GM19035 (cell line): ENCODE measurements around the gene SMPD3.
A peak's percentile ranks its signal among the peaks of the same experiment; 100 is the strongest.

Source experiments
- ATAC-seq: cut with Tn5 transposase; IDR thresholded peaks from one replicate; pipeline ENCODE4 v1.9.1; 2021; ENCODE audit not compliant: unreplicated experiment

The SMPD3 gene

DNA sequence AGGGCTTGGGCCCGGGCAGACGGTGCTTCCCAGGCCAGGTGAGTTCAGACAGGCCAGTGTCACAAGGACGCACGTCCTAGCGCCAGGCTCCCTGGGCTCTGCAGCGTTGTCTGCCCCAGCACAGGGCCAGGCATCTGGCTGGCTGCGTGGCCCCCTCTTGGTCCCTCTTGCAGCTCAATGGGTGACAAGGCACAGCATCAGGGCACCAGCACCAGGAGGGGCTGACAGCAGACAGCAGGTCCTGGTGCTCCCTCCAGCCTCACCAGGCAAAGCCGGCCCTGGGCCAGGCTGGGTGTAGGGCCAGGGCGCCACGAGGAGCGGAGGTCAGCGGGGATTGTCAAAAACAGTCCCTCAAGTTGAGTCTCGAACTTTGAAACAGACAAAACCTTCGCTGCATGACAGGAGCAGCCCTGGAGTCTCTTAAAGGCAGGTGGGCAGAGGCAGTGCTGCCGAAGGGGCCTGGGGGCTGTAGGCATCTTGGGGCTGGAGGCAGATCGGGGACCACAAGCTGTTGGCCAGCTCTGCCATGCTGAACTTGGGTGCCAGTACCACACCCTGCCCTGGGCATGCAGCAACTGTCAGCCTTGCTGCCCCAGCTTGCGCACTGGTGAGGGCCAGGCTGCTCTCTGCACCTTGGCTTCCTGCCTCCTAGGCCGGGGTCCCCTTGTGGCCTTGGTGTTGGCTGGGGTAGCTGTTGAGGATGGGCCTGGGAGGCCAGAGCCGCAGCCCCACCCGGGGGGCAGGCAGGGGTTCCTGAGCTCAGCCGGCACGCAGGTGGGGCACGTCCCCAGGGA lies 88.7 kb downstream of the SMPD3 start:
- no peak for ATAC-seq

GRCh38 chr16:68358951-68359350 lies 89.4 kb downstream of the SMPD3 start:
- no peak for ATAC-seq

DNA sequence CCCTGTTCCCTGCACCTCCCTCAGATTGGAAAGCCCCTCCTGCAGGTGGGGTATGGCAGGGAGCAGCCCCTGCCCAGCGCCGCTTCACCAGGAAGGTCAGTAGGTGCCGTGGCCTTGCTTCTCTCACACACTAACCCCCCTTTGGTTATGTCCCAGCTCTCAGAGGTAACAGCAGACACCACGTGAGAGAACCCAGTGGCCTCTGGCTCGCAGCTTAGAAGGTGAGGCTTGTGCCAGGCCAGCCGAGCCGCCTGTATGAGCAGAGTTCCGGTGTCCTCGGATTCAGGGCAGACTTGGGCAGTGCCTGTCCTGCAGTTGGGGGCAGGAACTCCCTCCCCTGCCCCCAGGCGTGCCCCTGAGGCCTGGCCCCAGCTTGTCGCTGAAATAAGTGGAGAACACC lies 90.4 kb downstream of the SMPD3 start:
- no peak for ATAC-seq

DNA sequence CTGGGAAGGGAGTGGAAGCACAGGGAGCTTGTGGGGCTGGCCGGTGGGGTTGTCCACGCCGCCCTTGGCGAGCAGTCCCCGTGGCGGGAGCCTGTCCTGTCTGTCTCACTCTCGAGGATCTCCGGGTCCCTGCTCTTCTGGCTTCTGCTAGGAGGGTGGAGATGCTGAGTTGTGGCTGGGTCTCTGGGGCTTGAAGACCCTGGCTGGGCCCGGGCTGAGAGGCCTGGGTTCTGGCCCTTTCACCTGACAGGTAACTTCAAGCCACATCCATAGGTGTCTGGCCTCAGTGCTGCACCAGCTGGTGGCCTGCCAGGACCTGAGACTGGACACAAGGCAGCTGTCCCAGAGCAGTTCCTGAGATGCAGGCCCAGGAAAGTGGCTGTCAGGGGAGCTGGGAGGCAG lies 90.8 kb downstream of the SMPD3 start:
- no peak for ATAC-seq

DNA sequence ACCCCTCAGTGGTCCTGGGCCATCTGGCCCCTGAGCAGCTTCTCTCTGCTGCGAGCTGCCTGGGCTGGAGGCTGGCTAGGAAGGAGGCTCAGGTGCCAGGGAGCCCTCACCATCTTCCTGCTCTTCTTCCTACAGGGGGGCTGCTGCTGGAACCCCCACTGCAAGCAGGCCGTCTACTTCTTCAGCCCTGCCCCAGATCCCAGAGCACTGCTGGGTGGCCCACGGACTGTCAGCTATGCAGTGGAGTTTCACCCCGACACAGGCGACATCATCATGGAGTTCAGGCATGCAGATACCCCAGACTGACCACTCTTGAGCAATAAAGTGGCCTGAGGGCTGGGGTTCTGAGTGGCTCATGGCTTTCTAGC lies 91.4 kb downstream of the SMPD3 start:
- ATAC-seq, result no peak

GRCh38 chr16:68356249-68356918 lies 91.9 kb downstream of the SMPD3 start:
- peak; percentile 77 for ATAC-seq

DNA sequence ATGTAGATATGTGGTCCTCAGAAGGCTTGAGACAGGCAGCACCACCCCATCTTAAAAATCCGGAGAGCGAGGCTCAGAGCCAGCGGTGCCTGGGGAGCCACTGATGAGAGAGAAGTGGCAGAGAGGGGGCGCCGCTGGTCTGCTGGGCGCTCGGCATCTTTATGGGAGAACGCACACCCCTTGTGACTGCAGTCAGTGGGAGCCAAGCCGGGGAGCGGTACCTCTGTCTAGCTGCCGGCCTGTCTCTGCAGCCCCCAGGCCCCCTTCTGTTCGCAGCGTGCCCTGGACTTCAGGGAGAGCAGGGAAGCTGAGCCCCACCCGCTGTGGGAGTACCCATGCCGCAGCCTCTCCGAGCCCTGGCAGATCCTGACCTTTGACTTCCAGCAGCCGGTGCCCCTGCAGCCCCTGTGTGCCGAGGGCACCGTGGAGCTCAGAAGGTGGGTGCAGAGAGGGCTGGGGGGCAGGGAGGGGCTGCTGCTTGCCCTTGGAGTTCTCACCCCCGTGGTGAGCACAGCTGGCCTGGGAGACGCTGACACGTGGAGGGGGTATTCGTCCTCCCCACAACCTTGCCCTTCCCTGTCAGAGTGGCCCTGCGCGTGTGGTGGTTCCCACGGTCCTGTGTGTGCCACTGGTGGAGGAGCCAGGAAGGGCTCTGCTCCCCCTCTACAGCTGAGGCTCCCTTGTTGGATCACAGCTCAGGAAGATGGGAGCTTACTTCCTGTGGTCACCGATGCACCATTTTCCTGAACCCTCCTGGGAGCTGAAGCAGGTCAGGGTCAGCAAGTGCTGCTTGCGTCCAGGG lies 92.7 kb downstream of the SMPD3 start:
- no peak for ATAC-seq

GRCh38 chr16:68354816-68355215 lies 93.5 kb downstream of the SMPD3 start:
- ATAC-seq, result no peak

DNA sequence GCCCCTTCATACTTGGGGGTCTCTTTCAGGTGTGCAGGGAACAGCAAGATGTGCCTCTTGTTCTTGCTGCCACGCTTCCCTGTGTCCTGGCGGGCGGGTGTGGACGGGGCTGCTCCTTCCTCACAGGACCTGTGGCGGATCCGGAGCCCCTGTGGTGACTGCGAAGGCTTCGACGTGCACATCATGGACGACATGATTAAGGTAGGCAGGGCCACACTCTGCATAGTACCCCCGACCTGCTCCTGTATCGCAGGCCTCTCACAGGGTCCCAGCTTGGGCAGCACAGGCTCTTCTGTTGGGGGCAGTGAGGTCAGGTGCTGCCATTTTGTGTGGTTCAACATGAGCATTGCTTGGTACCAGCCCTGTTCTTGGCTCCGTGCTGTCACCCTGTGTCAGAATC lies 94.9 kb downstream of the SMPD3 start:
- ATAC-seq, result no peak

- ATAC-seq, result no peak
Observed at GRCh38 chr16:68351991-68352431, 96.3 kb downstream of the SMPD3 start.

DNA sequence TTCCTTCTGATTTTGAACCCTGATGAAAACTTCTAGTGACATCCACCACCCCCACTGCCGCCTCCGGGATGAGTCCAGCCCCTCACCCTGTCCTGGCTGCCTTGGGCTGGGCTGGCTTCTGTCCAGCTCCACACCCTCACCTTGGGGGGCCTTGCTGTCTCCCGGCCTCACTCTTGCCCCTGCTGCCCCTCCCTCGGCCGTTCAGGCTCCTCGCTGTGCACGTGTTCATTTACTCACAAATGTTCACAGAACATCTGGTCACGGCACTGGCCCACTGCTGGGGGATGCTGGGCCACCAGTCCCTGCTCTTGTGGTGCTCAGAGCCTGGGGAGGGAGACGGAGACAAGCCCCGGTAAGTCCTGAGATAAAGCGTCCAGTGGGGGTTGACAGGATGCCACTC lies 96.8 kb downstream of the SMPD3 start:
- no peak for ATAC-seq

- ATAC-seq, result no peak
Observed at GRCh38 chr16:68350813-68351350, 97.4 kb downstream of the SMPD3 start.

DNA sequence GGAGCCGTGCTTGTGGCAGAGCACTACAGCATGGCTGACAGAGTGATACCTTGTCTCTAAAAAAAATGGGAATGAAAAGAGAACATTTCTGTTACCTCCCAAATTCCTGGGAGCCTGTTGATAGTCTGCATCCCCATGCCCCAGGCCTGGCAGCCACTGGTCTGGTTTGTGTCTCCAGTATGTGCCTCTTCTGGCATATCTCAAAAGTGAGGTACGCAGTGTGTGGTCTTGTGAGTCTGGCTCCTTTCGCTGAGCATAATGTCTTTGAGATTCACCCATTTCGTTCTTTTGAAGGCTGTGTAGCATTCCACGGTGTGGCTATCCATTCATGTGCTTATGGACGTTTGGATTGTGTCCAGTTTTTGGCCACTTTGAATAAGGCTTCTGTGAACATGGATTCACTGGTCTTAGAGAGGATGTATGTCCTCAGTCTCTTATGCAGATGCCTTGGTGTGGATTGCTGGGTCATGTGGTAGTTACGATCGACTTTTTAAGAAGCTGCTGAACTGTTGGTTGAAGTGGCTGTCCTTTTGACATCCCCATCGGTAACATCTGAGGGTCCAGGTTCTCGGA lies 98.4 kb downstream of the SMPD3 start:
- no peak for ATAC-seq

- no peak for ATAC-seq
Observed at GRCh38 chr16:68348639-68349445, 99.5 kb downstream of the SMPD3 start.

- no peak for ATAC-seq
Observed at GRCh38 chr16:68347605-68348004, 100.7 kb downstream of the SMPD3 start.

DNA sequence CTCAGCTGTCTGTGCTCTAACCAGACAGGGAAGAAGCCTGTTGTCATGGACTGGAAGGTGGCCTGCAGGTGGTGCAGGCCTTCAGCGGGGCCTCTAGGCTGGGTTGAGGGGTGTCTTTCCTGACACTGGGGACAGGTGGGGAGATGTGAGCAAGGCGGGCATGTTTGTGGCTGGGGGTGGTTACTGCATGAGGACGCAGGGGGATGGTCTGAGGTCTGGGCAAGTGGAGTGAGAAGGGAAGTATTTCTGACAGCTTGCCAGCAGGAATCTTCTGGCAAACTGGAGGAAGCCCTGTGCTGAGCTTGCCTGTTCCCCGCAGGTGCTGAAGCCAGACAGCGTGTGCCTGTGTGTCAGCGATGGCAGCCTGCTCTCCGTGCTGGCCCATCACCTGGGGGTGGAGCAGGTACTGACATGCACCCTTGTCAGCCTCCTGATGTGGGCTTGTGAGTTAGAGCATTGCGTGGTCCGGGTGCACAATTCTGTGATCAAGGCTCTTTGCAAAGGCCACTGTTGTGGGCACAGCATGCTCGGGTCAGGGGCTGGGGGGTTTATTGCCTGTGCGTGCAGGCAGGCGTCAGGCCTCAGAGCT lies 101.3 kb downstream of the SMPD3 start:
- ATAC-seq, result no peak

DNA sequence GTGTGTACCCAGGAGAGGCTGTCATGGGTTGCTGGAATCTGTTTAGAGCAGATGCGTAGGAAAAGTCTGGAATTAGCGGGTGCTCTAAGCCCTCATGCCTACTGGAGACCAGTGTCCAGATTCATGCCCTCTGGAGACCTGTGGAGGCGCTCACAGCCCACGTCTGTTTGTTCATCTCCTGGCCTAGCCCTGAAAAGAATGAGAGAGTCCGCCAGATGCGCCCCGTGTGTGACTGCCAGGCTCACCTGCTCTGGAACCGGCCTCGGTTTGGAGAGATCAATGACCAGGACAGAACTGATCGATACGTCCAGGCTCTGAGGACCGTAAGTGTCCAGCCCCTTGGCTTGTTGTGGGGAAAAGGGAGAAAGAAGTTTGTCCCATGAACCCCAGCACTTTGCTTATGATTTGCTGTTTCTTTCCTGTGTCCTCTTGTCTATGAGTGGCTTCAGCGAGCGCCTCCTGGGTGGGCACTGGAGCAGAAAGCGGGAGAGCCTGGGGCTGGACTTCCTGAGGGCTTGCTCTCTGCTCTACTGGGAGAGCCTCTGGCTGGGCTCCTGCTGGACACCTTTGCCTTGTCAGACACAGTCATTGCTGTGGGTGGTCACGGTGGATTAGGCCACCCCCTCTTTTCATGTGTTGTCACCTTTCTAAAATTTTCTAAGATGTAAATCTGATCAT lies 102.2 kb downstream of the SMPD3 start:
- ATAC-seq, result no peak

GRCh38 chr16:68345351-68345810 lies 102.9 kb downstream of the SMPD3 start:
- ATAC-seq, result no peak

DNA sequence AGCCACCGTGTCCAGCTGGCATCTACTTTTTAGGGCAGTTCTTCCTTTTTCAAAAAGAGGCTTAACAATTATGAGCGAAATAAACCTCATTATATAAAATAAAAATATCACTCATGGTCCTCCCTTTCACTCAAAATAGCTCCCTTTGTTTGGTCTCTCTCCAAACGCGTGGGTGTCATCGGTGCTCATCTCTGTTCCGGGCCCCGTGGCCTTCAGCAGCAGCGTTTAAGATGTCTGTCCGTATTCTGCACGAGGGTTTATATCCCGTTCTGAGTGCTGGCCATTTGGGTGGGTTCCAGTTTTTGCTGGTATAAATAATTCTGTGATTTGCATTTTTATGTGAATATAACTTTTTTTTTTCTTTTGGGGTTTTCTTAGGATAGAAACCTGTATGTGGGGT lies 104.1 kb downstream of the SMPD3 start:
- ATAC-seq, result no peak
